Activated CD4-positive, alpha-beta T cell treated with anti-CD3 and anti-CD28 coated beads, Interleukin-2, Interleukin-6, amounts not matched to agents 100 ng/mL and 50 ng/mL, durations not matched to agents 16 hours and 8 hours (primary cell): ENCODE measurements around the gene SLC35F1.
A peak's percentile ranks its signal among the peaks of the same experiment; 100 is the strongest.
"Not testable (repeated sequence)": the region's sequence is repeated elsewhere in the genome, so short reads cannot be mapped to it uniquely, and the experiment has no call there.

ENCODE experiments used
- DNase-seq: peaks from one replicate; pipeline ENCODE4 v3.0.0-alpha.2; 2020

Gene SLC35F1

DNA sequence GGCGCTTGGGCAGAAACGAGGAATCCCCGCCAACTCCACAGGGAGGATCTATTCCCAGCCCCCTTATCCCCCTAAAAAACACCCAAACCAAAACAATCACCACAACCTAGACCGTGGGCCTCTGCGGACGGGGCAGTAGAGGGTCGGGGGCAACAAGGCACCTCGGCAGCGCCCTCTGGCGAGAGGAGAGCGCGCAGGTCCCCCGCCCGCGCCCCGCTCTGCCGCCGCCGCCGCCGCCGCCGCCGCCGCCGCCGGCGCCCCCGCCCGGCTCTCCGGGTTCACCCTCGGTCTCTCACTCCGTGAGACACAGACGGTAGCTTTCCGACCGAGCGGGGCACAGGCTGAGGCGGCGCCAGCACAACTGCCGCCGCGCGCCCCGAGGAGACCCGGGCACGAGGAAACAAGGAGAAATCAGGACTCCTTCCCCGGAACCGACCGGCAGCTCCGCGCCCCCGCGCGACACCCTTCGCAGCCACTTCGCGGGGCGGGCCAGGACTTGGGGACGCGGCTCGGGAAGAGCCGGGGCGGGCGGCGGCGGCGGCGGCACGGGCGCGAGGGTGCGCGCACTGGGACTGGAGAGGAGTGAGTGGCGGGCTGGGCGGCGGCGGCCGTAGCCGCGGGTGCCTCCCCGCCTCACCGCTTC is at the start of gene SLC35F1:
Gene SLC35F1, plus strand, starts transcription at position 307 of the 643 bp plus-strand sequence.
- peak; percentile 36 for DNase-seq

DNA sequence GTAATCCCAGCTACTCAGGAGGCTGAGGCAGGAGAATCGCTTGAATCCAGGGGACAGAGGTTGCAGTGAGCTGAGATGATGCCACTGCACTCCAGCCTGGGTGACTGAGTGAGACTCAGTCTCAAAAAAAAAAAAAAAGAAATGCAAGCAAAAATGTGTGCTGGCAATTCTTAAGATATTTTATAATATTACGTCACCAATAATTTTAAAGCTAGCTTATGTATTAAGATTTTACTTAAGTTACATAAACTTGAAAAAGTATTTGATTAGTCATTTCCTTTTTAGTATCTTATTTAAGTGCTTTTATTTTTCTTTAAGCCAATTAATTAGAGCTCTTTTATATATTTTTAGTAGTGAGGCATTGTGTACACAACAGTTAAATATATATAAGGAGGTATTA is 48.5 kb upstream of the SLC35F1 start:
- DNase-seq = not testable (repeated sequence)

GRCh38 chr6:117861545-117861944 is 45.5 kb upstream of the SLC35F1 start:
- no peak for DNase-seq

DNA sequence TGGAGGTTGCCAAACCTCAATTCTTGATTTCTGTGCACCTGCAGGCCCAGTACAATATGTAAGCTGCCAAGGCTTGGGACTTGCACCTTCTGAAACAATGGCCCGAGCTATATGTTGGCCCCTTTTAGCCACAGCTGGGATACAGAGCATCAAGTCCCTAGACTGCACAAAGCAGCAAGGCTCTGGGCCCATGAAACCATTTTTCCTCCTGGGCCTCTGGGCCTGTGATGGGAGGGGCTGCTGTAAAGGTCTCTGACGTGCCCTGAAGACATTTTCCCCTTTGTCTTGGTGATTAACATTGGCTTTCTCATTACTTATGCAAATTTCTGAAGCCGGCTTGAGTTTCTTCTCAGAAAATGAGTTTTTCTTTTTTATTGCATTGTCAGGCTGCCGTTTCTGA is 40.5 kb upstream of the SLC35F1 start:
- DNase-seq = no peak

- DNase-seq = no peak
These were observed 36.4 kb upstream of the SLC35F1 start for GRCh38 chr6:117870486-117871242.

DNA sequence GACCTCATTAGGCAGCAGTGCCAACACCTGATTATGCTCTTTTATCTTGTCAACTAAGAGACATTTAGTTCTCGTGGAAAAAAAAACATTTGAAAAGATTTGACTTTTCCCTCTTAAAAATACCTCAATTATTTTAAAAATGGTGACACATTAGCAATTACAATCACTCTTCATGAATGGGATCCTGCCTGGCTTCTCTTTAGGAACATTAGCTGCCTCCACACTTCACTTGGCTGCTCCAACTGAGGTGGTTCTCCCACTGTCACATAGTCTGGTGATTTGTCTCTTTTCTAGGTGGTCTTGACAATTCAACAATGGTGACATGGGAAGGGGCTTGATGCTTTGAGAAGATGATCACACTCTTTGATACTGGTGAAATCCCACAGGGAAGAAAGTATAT is 26.2 kb upstream of the SLC35F1 start:
- DNase-seq = no peak

DNA sequence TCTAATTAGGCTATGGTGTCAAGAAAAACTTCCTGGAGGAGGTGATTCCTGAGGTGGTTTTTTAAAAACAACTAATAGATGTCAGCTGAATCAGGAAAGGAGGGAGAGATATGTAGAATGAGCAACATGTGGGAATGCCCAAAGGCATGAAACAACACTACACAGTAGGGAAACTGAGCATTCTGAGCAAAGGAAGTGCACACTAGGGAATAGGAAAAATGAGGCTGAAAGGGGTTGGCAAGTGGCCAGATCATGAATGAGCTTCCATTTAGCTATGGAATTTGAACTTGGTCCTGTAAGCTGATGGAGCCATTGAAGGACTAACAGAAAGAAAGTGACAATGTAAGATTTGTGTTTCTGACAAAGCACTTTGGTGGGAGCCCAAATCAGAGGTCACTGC is 16.9 kb upstream of the SLC35F1 start:
- DNase-seq = no peak

DNA sequence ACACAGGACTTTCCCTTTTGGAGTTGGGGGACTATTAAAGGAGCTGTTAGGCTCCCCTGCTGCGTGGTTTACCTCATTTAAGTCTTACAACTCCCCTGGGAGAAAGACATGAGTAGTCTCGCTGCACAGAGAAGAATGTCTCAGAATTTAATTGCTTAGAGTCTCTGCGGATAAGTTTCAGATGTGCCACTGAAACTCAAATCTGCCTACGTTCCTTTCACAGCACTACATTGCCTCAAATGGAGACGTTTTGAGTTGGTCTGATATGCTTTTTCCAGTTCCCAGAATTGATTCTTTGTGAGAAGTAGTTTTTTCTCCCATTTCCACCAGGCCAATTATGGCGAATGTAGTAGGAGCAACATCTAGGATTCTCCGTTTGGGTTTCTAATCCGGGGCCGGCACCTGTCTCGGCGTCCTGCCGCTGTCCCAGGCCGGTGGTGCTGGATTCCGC is 532 bp upstream of the SLC35F1 start:
- DNase-seq = no peak

DNA sequence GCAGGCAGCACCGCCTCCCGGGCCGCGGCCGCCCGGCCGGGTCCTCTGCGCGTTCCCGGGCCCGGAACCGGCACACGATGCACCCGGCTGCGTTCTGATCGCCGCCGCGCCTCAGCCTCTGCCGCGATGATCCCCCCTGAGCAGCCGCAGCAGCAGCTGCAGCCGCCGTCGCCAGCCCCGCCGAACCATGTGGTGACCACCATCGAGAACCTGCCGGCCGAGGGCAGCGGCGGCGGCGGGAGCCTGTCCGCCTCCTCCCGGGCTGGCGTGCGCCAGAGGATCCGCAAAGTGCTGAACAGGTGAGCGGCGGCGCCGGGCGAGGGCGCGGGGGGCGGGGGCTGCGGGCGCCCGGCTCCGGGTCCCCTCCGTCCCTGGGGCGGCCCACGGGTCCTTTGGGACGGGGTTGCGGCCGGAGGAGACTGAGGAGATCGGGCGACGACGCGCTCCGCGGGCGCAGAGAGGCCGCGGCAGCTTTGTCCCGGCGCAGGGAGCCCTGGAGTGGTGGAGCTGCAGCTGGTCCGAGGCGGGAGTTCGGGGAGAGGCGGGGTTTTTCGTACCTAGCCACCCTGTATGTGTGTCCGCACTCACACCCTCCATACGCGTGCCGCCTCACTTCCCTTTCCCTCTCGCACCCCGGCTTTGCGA is 659 bp downstream of the SLC35F1 start:
- no peak for DNase-seq

GRCh38 chr6:117908246-117909068 is 1.4 kb downstream of the SLC35F1 start:
- no peak for DNase-seq

DNA sequence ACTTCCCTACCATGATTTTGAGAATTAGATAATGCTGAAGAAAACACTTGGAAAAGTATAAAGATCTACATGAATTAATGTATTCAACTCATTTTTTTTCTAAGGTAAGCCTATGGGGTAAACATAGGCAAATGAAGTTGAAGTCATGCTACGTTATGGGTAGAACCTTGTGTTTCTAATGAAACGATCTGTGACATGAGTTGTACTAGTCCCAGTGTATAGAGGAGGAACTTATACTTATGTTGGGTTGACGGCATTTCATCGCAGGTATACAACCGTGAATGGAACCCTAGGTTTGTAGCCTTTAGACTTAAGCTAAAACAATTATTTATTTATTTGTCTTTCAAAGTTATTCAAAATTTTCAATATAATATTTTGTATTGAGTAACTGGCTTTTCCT is 2.6 kb downstream of the SLC35F1 start:
- no peak for DNase-seq

DNA sequence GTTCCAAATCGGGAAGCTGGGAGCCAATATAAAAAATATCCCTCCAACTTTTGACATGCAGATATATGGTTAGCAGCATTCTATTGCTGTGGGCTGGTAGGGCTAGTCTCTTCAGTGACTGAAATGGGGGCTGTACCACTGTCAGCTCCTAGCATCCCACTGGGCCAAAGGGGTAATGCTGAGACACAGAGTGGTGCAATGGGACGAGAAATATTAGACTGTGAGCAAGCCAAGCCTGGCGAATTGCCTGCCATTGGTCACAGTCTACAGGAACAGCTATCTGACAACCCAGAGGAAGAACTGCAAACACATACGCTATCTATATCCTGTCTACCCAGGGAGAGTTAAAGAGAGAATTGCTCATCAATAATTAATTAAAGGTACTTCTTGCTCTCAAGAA is 3.5 kb downstream of the SLC35F1 start:
- no peak for DNase-seq

- DNase-seq = no peak
These were observed 4.1 kb downstream of the SLC35F1 start for GRCh38 chr6:117911150-117911549.

DNA sequence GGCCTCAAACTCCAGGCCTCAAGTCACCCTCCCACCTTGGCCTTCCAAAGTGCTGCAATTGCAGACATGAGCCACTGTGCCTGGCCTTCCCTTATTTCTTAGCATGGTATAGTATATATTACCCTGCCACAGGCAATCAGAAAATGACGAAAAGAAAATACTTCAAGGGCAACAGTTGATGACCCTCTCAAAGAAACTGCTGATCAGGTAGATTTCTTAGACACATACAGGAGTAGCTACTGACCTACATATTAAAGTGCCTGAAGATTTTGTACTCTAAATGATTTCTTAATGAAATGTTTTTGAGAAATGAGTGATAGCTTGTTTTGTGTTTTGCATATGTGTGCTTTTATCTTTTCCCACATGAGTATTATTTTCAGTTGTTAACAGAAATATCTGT is 4.6 kb downstream of the SLC35F1 start:
- no peak for DNase-seq

GRCh38 chr6:117915846-117916245 is 8.8 kb downstream of the SLC35F1 start:
- no peak for DNase-seq

- no peak for DNase-seq
These were observed 9.4 kb downstream of the SLC35F1 start for GRCh38 chr6:117916483-117916882.

GRCh38 chr6:117917176-117917575 is 10.1 kb downstream of the SLC35F1 start:
- DNase-seq = no peak

DNA sequence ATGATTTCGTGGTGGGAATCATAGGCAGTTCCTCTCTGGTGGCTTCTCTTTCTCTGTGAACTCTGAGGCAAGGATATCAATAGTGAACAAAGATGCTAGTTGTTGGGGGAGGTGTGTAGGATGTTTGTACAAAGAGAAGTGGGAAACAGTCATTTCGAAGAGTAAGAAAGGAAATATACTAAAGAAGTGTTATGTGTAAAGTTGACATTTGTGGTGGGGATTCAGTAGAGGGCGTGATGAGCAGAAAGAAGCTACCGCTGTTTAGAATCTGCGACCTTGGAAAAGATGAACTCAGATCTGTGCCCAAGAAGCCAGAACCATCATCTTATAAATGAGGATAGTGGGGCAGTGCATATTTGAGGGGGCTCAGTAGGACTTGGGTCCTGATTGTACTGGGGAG is 11.4 kb downstream of the SLC35F1 start:
- no peak for DNase-seq

GRCh38 chr6:117919275-117919674 is 12.2 kb downstream of the SLC35F1 start:
- no peak for DNase-seq

GRCh38 chr6:117919775-117920729 is 13.0 kb downstream of the SLC35F1 start:
- no peak for DNase-seq

- no peak for DNase-seq
These were observed 17.6 kb downstream of the SLC35F1 start for GRCh38 chr6:117924690-117925089.

DNA sequence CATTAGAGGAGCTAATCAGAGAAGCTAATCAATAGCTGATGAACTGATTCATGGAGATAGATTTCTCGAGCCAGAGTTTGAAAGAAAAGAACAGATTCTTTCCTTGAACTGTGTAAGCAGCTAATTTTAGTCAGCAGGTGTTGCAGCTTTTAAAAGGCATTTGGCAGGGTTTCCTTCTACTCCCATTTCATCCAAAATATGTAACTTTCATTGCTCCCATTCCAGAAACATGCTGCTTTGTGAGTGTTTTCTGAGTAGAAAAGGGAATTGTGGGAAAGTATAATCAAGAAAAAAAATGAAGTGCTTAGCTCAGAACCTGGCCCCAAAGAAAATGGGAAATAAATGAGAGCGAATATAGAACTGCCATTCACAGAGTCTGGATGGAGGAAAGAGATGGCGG is 20.8 kb downstream of the SLC35F1 start:
- no peak for DNase-seq
